NT2/D1 (cell line): ENCODE results near the gene ERH.

Source experiments
- SUZ12 ChIP-seq: IDR thresholded peaks from 2 replicates; pipeline ENCODE4 v1.6.1; 2011; ENCODE audit not compliant: insufficient read length, insufficient read depth; ENCODE audit errors: extremely low read depth
- ZNF274 ChIP-seq: IDR thresholded peaks from 2 replicates; pipeline ENCODE4 v1.6.1; 2011; ENCODE audit warnings: mild to moderate bottlenecking, low read depth, low read length

- TF ChIP-seq ZNF274 (no peak), SUZ12 (no peak)
Measured at GRCh38 chr14:69370061-69370460, 28.0 kb downstream of the ERH start.
